ENCODE data around the gene RNF111. TPM values are rescaled to one million over a fixed set of nuclear protein-coding genes. Genes with fewer than 3 reads are reported as not detected.

The RNF111 gene
- total and polyA plus RNA-seq, 9 of the 15 experiments (the other 6 are each of a cell fraction or from before 2014, with no cell fraction given): 7.9 to 26.0 (median 14.4) TPM

DNA sequence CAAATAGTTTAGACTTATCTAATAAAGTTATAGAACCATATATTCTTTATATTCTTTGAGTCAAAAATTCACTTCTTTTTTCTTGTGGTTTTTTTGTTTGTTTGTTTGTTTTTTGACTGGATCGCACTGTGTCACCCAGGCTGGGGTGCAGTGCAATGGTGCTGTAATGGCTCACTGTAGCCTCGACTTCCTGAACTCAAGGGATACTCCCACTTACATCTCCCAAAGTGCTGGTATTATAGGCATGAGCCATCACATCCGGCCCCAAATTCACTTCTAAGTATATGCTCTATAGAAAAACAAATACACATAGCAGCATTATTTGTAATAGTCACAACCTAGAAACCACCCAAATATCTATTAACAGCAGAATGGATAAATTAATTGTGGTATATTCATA, 40.3 kb upstream of the RNF111 start:
- in situ Hi-C loops (cut with MboI): no loop called here
- H3K4me3 ChIP-seq: no peak overlapping the region
- ATAC-seq (peak; percentile 66; the same call in 2 of the 3 replicates), FAIRE-seq (no peak), DNase-seq (ENCODE audit: extremely low read depth in 1 of 4, low spot score in 3 of 4) (no peak)
- no peaks in the 10 kb centered on the region for H3K9me1 ChIP-seq (ENCODE audit: control insufficient read depth, insufficient read depth, low read length)
- H3K4me2 ChIP-seq (ENCODE audit: insufficient read depth, low read length): no peak overlapping the region
- TF ChIP-seq NFE2L1 (tag; IDR thresholded peaks at IDR 0.05; ENCODE audit: borderline replicate concordance, low read depth) (no peak), CEBPG (CRISPR knock-in tag; IDR thresholded peaks at IDR 0.05) (no peak), CEBPG (tag; conservative IDR thresholded peaks at IDR 0.05 in 1 of 2, IDR thresholded peaks at IDR 0.05 in 1 of 2) (0 out of 4 replicates have a peak, but pooled peaks of 1 of the 2 experiments have one; percentile 21)
- WGBS (ENCODE audit: insufficient coverage, low coverage, missing lambda C conversion rate): 35% methylated on average over 3 of the region's 3 CpGs
- no peaks in the 10 kb centered on the region for H3K79me2 ChIP-seq (ENCODE audit: control insufficient read depth, insufficient read depth, low read length)
- H3K27ac ChIP-seq (ENCODE audit: extremely low read depth, low read depth, low read length): no peak overlapping the region
- POLR2A ChIA-PET: no interaction called here
- CTCF ChIA-PET (ENCODE audit: low intra/inter-chr PET ratio): no interaction called here
- H3K27me3 ChIP-seq (ENCODE audit: control insufficient read depth in 2 of 2, insufficient read depth in 2 of 2, low read length in 2 of 2): no peaks in the 10 kb centered on the region
- H3K4me1 ChIP-seq (replicated peaks in 1 of 2; ENCODE audit: control insufficient read depth in 2 of 2, insufficient read depth in 2 of 2, low read length in 2 of 2): no peaks in the 10 kb centered on the region
- H3K36me3 ChIP-seq (ENCODE audit: control insufficient read depth, insufficient read depth, low read length): no peaks in the 10 kb centered on the region
- H3K9me3 ChIP-seq (replicated peaks; ENCODE audit: control insufficient read depth, insufficient read depth, low read depth, low read length): no peaks in the 10 kb centered on the region; the same call in 1 of the 2 replicates
- no peak overlapping the region for H2AFZ ChIP-seq (ENCODE audit: low read depth, low read length)
- BruUV-seq (replicated peaks): no TSS peak
- H4K20me1 ChIP-seq (replicated peaks; ENCODE audit: control insufficient read depth, insufficient read depth, low read length): no peaks in the 10 kb centered on the region
- no peak overlapping the region for H3K9ac ChIP-seq (ENCODE audit: insufficient read depth in 1 of 2, low read depth in 2 of 2, low read length in 2 of 2)
- intact Hi-C loops (cut with micrococcal nuclease): no loop called here

DNA sequence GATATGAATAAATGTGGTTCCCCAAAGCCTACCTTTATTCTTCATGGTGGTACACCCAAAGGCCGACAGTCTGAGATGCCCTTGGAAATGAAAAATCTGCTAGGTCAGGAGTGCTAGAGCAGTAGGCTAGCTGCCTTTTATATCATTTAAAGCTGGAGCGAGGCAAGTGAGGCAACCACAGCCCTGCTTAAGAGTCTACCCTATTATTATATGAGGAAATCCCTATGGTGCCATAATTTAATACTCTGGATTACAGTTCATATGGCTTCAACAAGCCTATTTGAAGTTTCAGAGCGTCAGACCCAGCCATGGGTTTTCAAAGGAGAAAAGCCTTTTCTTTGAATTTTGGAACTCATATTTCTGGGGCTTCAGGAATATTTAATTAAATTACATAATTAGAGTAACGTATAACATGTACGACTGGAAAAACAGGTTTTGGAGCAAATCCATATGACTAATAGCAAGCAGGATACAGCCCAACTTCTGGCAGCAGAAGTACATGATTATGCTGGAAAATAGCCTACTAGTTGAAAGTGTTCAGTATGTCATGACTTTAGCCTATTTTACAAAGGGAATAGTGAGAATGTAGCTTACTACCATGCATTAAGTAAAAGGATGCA, 36.0 kb upstream of the RNF111 start:
- H4K20me1 ChIP-seq (replicated peaks; ENCODE audit: control insufficient read depth, insufficient read depth, low read length): no peaks in the 10 kb centered on the region
- no peaks in the 10 kb centered on the region for H3K27me3 ChIP-seq (ENCODE audit: control insufficient read depth in 2 of 2, insufficient read depth in 2 of 2, low read length in 2 of 2)
- H3K4me2 ChIP-seq (ENCODE audit: insufficient read depth, low read length): no peak overlapping the region
- peaks cover 0 to 7% of the 10 kb centered on the region in 2 experiments; a peak in 2 of 5 replicates for H3K4me1 ChIP-seq (replicated peaks in 1 of 2; ENCODE audit: control insufficient read depth in 2 of 2, insufficient read depth in 2 of 2, low read length in 2 of 2)
- intact Hi-C loops (cut with micrococcal nuclease): no loop called here
- H3K9me3 ChIP-seq (replicated peaks; ENCODE audit: control insufficient read depth, insufficient read depth, low read depth, low read length): no peaks in the 10 kb centered on the region; the same call in 1 of the 2 replicates
- in situ Hi-C loops (cut with MboI): no loop called here
- no peaks in the 10 kb centered on the region for H3K79me2 ChIP-seq (ENCODE audit: control insufficient read depth, insufficient read depth, low read length)
- H3K4me3 ChIP-seq: no peak overlapping the region
- H3K27ac ChIP-seq (ENCODE audit: extremely low read depth, low read depth, low read length): no peak overlapping the region
- FAIRE-seq (no peak), ATAC-seq (no peak), DNase-seq (ENCODE audit: extremely low read depth in 1 of 4, low spot score in 3 of 4) (no peak)
- H2AFZ ChIP-seq (ENCODE audit: low read depth, low read length): no peak overlapping the region
- H3K9ac ChIP-seq (ENCODE audit: insufficient read depth in 1 of 2, low read depth in 2 of 2, low read length in 2 of 2): no peak overlapping the region
- H3K9me1 ChIP-seq (ENCODE audit: control insufficient read depth, insufficient read depth, low read length): no peaks in the 10 kb centered on the region
- BruUV-seq (replicated peaks): no TSS peak
- POLR2A ChIA-PET: interaction anchor here (0.5 kb wide), 1 partner anchor 213 kb away, joined by 3 read pairs; no protein-coding TSS in a partner anchor
- 60% methylated on average over 5 of the region's 5 CpGs for WGBS (ENCODE audit: insufficient coverage, low coverage, missing lambda C conversion rate)
- CTCF ChIA-PET (ENCODE audit: low intra/inter-chr PET ratio): no interaction called here
- H3K36me3 ChIP-seq (ENCODE audit: control insufficient read depth, insufficient read depth, low read length): no peaks in the 10 kb centered on the region
- TF ChIP-seq ZNF436 (CRISPR knock-in tag; IDR thresholded peaks at IDR 0.05): no peak

All from K562 (cell line).